ENCODE measurements around the gene HCFC2.

HCFC2 gene

DNA sequence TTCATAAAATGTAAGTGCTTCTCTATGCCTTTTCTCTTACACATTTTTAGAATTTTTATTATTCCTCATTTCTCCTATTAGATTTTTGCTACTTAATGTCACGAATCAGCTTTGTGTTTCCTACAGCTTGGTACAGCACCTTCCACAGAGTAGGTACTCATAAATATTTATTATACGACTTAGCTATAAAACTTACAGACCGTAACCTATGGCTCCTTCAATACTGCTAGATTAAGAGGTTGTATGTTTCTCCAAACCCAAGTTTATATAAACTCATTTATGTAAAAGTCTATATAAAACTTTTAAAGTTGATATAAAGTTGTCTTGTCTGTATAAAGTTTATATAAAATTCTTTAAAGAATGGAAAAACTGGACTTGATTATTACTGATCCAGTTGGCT is 62.2 kb downstream of the HCFC2 start:
- FAIRE-seq, result no peak

DNA sequence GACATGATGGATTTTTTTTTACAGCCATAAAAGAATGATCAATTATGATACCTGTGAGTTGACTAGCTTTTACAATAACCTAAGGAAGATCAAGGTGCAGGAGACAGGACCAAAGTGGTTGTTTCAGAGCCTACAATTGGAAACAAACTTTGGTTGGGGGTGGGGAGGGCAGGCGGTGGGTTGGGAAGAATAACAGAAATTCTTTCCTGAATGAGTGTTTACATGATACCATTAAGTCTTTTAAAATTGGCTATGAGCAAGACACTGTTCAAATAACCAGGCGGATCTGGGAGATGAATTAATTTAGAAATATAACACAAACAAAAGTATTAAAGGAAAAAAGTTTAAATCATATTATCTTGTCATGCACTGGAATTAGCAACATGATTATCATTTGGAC is 66.4 kb downstream of the HCFC2 start:
- FAIRE-seq, result no peak

DNA sequence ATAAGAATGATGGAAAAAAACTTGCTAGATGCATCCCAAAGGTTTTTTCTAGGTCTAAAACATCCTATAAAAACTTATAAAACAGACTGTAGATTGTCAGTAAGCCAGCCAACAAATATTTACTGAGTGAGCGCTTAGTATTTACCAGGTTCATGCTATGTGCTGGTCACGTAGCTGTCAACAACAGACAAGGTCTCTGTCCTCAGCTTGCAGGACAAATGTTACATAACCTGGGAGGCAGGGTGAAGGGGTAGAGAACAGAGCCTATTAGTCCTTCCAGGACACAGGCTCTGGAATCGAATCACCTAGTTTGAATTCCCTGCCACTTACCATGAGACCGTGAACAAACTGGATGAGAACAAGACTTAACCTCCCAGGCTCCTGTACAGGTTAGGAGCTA is 67.3 kb downstream of the HCFC2 start:
- no peak for FAIRE-seq

DNA sequence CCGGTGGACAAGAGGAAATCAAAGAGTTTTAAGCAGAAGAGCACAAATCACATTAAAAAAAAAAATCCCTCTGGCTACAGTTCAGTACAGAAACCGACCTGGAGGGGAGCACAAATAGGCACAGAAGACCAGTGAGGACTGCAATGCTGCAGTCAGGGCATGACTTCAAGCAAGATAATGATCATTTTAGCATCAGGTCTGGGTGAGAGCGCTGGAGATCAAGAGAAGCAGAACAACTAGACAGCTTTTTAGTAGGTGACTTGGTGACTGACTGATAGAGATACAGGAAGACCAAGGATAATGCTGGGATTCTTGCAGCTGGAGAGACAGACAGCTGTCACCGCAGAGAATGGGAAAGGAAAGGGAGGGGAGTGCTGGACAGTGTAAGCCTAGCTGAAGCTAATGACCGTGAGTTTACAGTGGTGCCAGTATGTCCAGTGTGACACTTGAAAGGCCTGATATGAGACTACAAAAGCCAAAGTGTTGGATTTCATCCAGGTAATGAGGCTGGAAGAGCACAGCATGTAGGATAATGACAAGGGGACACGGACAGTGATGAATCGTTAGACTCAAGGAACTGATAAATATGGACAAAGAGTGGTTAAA is 68.1 kb downstream of the HCFC2 start:
- no peak for FAIRE-seq

DNA sequence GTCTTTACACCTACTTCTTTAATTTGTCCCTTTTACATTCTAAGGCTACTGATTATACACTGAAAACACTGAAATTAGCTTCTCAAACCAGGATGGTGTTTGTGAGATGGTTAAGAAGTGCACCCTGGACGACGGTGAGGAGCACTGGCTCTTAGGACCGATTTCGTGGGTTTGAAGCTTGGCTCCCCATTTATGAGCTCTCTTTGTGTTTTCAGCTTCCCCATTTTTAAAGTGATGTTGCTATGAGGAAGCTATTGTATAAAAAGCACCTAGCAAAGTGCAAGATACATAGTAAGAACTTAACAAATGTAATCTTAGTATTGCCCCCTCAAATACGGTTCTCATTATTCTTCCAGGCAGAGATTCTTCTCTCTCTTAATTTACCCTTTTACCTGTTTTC is 69.0 kb downstream of the HCFC2 start:
- FAIRE-seq, result no peak

DNA sequence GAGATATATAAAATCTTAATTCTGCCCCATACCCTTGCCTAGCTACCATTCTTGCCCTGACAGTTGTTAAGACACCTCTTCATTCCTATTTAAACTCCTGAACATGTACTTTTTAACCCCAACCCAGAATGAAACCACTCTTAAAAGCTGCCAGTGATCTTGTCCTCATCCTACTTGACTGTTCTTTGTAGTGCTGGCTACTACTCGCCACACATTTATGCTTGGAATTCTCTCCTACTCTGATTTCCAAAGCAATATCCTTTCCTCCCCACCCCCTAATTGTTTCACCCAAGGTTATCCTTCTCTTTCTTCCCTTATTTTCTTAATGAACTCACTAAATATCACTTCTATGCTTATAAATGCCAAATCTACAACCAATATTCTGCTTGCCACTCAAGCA is 69.5 kb downstream of the HCFC2 start:
- no peak for FAIRE-seq

DNA sequence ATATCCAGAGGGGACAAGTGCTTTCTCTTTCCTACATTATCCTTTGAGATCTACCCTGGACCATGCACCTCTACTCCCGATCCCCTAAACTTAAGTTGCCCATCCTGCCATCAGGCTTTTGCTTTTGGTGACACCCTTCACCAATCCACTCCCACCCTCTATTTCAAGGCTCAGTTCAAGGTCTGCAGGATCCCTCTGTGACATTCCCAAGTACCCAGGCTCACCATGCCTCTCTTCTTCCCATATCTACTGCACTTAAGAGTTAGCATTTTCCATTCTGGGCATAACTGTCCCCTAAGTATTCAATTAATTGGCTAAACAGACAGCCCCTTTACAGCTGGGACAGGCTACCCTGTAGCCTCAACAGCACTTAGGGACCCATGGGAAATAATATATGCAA is 70.6 kb downstream of the HCFC2 start:
- no peak for FAIRE-seq

DNA sequence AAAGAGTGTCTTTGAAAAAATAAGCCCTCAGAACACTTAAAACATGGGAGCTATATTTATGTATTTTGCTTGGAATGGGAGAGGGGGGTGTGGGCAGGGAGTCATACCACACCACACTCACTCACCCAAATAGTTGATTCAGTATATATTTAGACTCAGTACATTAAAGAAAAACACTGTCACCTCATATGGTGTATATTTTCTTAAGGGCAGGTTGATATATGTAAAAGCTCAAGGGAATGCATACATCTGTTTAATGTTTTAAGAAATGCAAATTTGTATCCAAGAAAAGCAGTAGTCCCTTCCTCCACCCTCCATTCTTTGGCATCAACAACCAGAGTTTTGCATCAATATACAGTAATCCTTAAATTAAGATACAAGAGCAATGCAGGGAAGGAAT is 72.2 kb downstream of the HCFC2 start:
- no peak for FAIRE-seq

DNA sequence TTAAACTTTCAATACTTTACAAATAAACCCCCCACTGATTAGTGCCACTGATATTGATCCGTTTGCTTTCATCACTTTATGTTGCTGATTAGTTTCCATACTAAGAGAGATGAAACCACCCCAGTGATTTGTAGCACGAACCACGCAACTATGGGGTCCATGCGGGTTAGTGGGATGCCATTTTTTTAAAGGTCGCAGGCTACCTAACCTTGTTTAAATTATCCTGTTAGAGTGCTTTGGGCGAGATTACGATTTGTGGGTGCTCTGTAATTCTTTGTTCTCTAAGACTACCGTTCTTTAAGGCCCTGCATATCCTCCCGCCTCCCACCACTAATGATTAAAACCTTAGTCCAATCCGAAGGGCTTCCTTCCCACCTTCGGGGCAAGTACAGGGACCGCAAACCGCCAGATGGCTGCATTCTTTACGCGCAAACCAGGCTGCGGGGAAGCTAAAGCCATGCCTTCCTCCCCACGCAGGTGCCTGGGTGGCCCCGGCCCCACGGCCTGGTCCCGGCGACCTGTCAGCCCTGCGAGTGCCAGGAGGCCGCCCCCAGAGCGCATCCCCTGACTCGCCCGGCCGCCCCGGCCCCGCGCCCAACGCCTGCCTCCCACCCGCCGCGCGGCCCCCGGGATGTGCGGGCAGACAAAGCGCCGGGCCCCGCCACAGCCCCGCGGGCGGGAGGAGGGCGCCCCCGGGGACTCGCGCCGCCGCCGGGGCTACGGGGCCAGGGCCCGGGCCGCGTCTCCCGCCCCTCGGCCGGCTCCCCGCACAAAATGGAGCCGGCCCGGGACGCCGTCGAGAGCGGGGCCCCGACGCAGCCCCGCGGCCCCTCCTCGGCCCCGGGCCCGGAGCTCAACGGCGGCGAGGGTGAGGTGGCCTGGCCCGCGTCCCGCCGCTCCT is 72.9 kb downstream of the HCFC2 start:
- no peak for FAIRE-seq

DNA sequence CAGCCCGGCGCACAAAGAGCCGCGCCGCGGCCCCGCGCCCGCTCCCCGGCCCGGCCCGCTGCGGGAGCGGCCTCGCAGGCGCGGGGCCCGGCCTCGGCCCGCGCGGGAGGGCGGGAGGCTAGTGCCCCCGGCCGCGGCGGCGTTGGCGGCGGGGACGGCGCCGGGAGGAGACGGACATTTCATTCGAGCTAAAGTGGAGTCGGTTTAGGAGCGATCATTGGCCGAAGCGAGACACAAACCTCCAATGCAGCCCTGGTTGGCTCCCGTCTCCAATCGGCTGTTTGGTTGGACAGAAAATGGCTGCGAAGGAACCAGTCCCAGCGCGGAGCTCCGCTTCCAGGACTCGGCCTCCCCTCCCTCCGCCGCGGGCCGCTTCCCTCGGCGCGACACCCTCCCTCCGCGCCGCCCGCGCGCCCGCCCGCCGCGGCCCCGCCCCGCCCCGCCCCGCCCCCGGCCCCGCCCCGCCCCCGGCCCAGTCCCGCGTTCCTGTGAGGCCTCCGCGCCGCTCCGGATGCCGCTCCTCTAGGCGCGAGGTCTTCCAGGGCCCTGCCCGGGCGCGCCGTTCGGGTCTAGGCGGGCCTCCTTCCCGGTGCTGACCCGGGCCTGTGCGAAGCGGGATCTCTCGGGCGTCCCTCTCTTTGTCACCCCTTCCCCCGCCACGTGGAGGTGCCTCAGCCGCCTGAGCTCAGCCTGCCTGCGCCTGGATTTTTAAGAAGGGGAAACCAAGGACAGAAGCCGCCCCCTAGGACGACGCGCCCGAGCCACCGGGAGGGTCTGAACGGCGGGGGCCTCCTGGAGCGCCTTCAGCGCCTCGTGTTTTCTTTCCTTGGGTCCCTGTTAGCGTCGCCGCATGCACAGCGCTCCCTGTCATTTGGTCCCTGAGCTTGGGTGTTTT is 73.8 kb downstream of the HCFC2 start, which contains the start of gene NFYB:
Gene NFYB (minus strand): TSS at position 309 of the 895 bp plus-strand sequence. CDS start 2,757 bp downstream, outside the sequence.
- no peak for FAIRE-seq

DNA sequence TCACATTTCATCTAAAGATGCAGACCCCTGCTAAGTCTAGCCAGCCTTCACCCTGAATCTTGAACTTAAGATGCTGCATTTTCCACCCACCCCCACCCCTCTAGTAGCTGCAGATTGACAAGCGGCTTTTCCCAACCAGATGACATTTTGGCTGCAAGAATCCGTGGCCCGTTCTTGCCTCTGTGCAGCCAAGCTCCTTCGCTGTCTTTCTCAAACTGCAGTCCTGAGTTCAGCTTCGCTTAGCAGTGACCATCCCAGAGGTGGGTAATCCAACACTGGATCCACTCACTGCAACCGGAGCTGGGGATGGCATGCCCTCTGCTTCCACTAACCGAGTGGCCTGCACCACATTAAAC is 74.4 kb downstream of the HCFC2 start:
- no peak for FAIRE-seq

DNA sequence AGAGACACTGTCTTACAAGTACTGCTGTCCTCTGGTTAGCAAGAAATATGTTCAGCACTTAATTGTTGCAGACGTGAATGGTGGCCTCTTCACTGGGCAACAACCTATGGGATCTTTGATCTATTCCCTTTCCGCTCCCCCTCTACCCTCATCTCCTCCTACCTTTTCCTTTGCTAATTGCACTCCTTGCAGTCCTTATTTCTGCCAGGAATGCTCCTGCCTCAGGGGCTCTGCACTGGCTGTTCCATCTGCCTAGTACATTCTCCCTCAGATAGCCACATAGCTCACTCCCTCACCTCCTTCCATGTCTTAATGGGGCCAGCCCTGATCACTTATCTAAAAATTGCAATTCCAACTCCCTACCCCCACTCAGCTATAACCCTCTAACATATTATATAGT is 78.2 kb downstream of the HCFC2 start:
- FAIRE-seq, result no peak

DNA sequence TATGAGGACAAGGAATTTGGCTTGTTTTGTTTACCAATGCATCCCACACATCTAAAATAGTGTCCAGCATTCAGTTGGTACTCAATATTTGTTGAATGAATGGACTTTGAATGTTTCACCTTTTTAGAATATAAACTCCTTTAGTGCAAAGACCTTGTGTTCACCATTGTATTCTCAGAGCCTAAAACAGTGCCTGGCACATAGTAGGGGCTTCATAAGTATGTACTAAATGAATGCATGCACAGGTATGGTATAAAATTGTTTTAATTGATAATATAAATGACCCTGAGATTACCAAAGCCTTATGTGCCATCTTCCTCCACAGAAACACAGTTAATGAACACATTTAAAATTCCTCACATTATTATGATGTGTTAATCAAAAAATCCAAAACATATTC is 78.7 kb downstream of the HCFC2 start:
- FAIRE-seq, result no peak

DNA sequence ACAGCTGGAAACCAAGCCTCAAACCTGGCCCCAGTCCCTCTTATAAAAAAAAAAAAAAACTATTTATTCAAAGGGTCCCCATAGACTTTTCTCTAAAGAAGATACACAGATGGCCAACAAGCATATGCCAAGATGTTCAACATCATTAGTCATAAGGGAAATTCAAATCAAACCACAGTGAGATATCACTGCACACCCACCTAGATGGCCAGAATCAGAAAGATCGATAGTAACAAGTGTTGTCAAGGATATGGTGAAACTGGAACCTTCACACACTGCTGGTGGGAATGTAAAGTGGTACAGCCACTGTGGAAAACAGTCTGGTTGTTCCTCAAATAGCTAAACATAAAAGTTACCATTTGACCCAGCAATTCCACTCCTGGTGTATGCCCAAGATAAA is 79.6 kb downstream of the HCFC2 start:
- no peak for FAIRE-seq

DNA sequence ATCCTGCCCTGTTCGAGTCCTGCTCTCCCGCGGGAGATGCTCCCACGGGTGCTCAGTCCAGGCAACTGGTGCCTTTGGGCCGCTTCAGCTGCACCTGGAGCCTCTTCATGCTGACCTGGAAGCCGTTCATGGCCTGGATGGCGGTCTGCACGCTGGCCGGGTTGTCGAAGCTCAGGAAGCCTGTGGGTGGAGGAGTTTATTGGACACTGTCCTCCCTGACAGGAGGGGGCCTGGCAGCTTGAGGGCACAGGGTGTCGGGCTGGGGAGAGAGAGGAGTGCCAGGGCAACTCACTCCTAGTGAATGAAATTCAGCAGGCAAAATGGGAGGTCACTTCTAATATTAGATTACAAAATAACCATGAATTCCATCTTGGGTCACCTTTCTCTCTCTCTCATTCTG is 83.0 kb downstream of the HCFC2 start:
- no peak for FAIRE-seq

DNA sequence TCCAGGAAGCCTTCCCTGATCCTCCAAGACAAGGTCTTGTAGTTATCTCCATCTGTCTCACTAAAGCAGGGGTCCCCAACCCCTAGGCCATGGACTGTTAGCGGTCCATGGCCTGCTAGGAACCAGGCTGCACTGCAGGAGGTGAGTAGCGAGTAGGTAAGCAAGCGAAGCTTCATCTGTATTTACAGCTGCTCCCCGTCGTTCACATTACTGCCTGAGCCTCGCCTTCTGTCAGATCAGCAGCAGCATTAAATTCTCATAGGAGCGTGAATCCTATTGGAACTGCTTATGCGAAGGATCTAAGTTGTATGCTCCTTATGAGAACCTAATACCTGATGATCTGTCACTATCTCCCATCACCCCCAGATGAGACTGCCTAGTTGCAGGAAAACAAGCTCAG is 86.1 kb downstream of the HCFC2 start:
- FAIRE-seq, result no peak

DNA sequence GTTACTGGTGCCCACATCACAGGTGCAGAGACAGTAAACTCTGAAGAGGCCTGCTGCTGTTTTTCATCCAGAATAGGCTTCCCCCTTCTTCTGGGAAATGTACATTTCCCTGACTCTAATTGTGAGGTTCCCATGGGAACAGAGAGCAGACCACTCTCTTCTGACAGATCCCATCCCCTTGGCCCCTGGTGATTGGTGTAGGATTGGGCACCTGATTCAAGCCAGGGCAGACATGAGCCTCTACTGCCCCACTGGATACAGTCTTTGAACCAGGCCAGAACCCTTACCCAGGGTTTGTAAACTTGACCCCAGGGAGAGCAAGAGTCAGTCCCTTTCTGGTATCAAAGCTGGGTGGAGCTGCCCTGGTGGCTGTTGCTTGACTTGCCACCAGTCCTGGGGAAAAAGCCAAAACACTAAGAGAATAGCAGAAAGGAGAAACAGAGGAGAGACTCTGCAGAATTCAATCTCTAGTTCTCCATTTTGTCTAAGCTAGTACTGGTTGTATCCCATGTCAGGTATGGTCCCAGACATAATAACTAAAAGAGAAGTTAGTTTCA is 88.4 kb downstream of the HCFC2 start:
- FAIRE-seq, result no peak

DNA sequence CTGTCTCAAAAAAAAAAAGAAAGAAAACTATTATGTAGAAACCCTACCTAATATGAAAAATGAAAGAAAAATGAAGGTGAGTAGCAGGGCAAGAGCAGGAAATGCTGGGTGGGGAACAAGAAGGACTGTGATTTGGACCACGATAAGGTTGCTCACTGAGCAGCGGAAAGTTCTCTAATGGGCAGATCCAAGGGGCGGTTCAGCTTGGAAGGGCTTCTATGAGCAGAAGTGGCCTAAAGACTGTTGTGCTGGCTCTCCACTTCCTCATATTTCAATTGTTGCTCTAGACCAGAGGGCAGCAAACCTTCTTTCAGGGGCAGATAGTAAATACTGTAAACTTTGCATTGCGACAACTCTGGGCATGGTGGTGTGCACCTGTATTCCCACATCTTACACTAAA is 90.0 kb downstream of the HCFC2 start:
- no peak for FAIRE-seq

DNA sequence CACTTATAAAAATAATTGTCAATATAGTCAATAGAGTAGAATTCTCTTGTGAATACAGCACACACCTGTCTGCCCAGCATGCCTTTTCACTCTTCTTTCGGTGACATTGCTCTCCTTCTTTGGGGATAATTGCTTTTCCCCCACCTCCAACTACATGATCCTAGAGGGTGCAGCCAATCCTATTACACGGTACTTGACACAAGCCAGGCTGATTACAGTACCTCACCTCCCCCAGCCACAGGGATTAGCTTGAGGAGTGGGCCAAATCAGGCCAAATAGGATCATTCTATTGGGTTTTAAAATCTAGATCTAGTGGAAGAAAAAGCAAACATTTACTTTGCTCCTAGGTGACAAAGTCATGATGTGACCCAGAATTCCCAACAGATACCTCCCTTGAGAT is 90.5 kb downstream of the HCFC2 start:
- FAIRE-seq, result no peak

All from endometrium (tissue), 2 donors.